ENCODE data around the gene FARSB. TPM values are rescaled to one million over a fixed set of nuclear protein-coding genes. Genes with fewer than 3 reads are reported as not detected.
A peak's percentile ranks its signal among the peaks of the same experiment; 100 is the strongest.

Gene FARSB
- total RNA-seq, 2 donors from 2014 or later: 11.3 to 13.7 TPM

DNA sequence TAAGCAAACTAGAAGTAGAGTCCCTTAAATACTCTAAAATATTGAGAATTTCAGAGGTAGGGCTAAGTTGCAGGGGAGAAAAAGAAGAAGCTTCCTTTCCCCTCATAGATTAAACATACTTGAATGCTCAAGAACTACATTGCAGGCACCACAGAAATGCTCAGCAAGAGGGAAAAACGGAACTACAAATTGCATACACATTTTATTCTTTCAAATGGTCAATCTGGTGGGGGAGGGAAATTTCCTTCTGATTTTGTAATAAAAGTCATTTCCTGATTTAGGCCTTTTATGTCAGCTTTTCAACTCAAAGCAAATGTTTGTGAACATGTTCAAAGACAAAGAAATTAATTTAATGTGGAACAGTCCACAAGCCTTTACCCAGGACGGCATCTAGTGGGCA is 33.0 kb downstream of the FARSB start:
- Histone ChIP-seq H3K27ac (no peak overlapping the region), H3K27me3 (no peaks in the 10 kb centered on the region), H3K36me3 (peaks cover 41% of the 10 kb centered on the region), H3K4me1 (no peaks in the 10 kb centered on the region), H3K4me3 (no peak overlapping the region), H3K9me3 (no peaks in the 10 kb centered on the region)
- DNase-seq (ENCODE audit: low spot score): no peak
- TF ChIP-seq, protein P1, sequence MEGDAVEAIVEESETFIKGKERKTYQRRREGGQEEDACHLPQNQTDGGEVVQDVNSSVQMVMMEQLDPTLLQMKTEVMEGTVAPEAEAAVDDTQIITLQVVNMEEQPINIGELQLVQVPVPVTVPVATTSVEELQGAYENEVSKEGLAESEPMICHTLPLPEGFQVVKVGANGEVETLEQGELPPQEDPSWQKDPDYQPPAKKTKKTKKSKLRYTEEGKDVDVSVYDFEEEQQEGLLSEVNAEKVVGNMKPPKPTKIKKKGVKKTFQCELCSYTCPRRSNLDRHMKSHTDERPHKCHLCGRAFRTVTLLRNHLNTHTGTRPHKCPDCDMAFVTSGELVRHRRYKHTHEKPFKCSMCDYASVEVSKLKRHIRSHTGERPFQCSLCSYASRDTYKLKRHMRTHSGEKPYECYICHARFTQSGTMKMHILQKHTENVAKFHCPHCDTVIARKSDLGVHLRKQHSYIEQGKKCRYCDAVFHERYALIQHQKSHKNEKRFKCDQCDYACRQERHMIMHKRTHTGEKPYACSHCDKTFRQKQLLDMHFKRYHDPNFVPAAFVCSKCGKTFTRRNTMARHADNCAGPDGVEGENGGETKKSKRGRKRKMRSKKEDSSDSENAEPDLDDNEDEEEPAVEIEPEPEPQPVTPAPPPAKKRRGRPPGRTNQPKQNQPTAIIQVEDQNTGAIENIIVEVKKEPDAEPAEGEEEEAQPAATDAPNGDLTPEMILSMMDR (IDR thresholded peaks at IDR 0.05): no peak

DNA sequence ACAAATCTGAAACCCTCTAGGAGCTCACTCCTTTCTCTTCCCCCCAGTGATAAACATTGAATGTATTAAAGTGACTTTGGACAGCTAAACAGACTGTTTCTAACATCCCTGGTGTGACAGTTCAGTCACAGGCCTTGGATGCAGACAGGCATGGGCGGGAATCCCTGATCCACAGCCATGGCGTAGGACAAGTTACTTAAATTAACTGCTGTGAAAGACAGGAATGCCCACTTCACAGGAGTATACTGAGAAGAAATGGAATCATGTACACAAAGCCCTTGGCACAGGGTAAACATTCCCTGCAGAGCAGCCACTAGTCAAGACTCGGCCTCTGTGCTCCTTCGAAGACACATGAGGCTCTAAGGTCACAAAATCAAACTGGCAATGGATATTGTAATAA is 34.0 kb downstream of the FARSB start:
- Histone ChIP-seq H3K27ac (no peak overlapping the region), H3K4me3 (no peak overlapping the region), H3K36me3 (peaks cover 41% of the 10 kb centered on the region), H3K9me3 (no peaks in the 10 kb centered on the region), H3K27me3 (no peaks in the 10 kb centered on the region), H3K4me1 (no peaks in the 10 kb centered on the region)
- no peak for DNase-seq (ENCODE audit: low spot score)
- TF ChIP-seq, protein P1 (IDR thresholded peaks at IDR 0.05): no peak

DNA sequence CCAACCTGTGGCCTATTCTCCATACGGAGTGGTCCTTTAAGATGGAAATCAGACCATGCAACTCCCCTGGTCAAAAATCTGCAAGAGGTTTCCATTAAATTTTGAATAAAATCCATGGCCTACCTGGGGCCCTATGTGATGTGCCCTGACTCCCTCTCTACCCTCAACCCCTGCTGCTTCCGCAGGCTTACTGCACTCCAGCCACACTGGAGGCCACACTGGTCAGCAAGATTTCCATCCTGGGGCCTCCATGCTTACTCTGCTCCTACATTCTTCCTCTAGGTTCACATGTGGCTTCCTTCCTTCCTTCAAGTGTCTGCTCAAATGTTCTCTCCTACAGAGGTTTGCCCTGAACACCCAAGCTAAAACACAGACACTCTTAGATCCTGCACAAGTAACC is 40.6 kb downstream of the FARSB start:
- no peak for DNase-seq (ENCODE audit: low spot score)

DNA sequence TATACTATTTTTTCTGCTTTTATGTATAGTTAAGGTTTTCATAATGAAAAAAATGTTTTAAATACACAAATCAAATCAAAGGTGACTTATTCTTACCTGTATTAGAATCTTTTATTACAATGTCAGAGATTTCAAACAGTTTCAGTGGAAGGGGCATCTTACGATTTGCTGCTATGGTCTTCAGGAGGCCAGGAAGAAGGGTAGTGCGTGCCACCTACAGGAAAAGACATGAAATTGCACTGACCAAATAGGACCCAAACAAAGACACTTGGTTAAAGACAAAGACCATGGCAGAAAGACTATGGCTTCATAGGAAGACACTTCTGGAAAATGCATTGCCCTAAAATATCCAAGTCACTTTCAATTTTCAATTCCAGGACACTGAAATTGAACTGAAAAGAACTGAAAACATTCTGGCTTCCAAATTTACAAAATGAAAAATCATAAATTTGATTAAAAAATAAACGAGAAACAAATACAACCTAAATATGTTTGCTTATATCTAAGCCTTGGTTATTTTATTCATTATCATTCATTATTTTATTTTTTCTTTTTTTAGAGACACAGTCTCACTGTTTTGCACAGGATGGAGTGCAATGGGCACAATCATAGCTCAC is 42.1 kb downstream of the FARSB start:
- Histone ChIP-seq H3K27me3 (no peaks in the 10 kb centered on the region), H3K27ac (no peak overlapping the region), H3K4me3 (no peak overlapping the region), H3K36me3 (peaks cover 24% of the 10 kb centered on the region), H3K4me1 (no peaks in the 10 kb centered on the region), H3K9me3 (no peaks in the 10 kb centered on the region)
- TF ChIP-seq, protein P1 (IDR thresholded peaks at IDR 0.05): peak; percentile 75 to 79
- no peak for DNase-seq (ENCODE audit: low spot score)

More for the DNA sequence above, 40.6 kb downstream of the FARSB start:
- H3K36me3 ChIP-seq: peaks cover 24% of the 10 kb centered on the region
- H3K27me3 ChIP-seq: no peaks in the 10 kb centered on the region
- TF ChIP-seq, protein P1 (IDR thresholded peaks at IDR 0.05): no peak
- H3K9me3 ChIP-seq: no peaks in the 10 kb centered on the region
- no peak overlapping the region for H3K27ac ChIP-seq
- H3K4me1 ChIP-seq: no peaks in the 10 kb centered on the region
- no peak overlapping the region for H3K4me3 ChIP-seq

DNA sequence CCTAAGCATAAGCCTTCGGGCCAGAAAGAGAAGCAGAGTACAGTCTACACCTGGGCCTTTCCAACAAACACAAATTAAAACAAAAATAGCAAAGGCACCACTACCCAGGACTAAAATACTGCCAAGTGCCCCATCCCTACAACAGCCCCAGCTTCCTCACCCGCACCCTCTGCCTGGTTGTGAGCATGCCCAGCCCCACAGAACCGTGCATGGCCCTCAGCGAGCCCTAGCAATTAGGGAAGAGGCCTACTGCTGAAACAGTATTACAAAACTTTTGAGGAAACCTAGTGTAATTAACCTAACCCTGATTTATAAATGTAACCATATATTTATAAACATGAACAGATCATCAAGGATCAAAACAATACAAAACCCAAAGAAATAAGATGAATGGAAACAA is 44.2 kb downstream of the FARSB start:
- Histone ChIP-seq H3K27me3 (no peaks in the 10 kb centered on the region), H3K4me1 (no peaks in the 10 kb centered on the region), H3K36me3 (peaks cover 21% of the 10 kb centered on the region), H3K27ac (no peak overlapping the region), H3K4me3 (no peak overlapping the region), H3K9me3 (no peaks in the 10 kb centered on the region)
- no peak for DNase-seq (ENCODE audit: low spot score)
- TF ChIP-seq, protein P1 (IDR thresholded peaks at IDR 0.05): no peak

DNA sequence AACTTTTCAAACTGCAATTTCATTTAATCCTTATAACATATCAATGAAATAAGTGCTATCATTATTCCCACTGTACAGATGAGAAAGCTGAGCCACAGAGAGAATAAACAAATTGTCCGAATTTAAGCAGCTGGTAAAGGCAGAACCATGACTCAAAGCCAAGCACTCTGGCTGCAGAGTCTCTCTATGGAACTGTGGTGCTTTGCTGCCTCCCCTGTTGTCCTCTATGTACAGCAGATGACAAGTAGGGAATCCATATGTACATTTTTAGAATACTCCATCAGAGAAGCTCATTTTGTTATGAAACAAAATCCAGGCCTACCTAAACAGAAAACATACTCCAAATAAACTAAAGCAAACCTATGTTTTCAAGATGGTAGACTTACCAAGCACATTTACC is 45.1 kb downstream of the FARSB start:
- Histone ChIP-seq H3K27ac (no peak overlapping the region), H3K4me1 (no peaks in the 10 kb centered on the region), H3K36me3 (peaks cover 21% of the 10 kb centered on the region), H3K27me3 (no peaks in the 10 kb centered on the region), H3K4me3 (no peak overlapping the region), H3K9me3 (no peaks in the 10 kb centered on the region)
- TF ChIP-seq, protein P1 (IDR thresholded peaks at IDR 0.05): peak in 1 of 2 donors; percentile 34
- DNase-seq (ENCODE audit: low spot score): no peak
